IPS-18c (cell line): ENCODE measurements around the gene PRPF19.

Source experiments
- H3K4me3 ChIP-seq: 2 replicates; pipeline ENCODE4 v1.7.0; 2013; ENCODE audit warnings: low read depth, mild to moderate bottlenecking, low read length, moderate library complexity; ENCODE audit not compliant: insufficient read depth
- H3K9me3 ChIP-seq: one replicate; pipeline ENCODE4 v1.6.1; 2013; ENCODE audit warnings: mild to moderate bottlenecking, low read length, moderate library complexity; ENCODE audit not compliant: control insufficient read depth, insufficient read depth

Gene PRPF19

DNA sequence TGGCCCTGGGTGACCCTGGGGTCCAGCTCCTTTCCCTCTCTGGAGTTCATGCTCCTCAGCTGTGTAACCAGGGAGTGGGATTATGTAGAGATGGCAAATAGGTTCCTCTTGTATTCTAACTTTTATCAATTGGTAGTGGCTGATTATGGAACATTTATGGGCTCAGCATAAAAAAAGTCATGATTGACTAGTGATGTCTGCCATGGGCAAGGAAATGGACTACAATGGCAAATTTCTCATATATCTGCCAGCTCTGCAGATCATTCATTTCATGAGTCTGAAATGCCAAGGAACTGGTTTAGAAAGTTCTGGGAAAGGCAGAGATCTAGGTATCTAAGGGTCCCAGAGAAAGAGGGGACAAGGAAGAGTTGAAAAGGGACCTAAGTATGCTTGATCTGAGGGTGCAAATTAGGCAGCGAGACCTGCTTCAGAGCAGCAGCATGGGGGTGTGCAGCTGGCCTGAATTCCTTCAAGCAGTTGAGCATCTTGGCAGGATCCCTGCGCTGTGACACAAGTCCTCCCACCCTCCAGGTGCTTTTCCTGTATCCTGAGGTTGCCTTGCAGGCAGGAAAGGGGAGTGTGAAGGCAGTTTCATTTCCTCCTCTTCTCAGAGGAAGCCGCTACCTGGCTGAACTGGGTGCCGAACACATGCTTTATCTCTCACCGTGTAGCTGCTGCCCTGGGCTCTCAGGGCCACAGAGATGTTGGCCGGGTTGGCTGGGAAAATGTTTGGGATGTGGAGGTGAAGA is 35.2 kb upstream of the PRPF19 start:
- H3K4me3 ChIP-seq = no peak overlapping the region
- H3K9me3 ChIP-seq = no peaks in the 10 kb centered on the region

- H3K9me3 ChIP-seq = no peaks in the 10 kb centered on the region
- H3K4me3 ChIP-seq = no peak overlapping the region
These were observed 33.5 kb upstream of the PRPF19 start for GRCh38 chr11:60939855-60940254.

GRCh38 chr11:60939301-60939700 is 32.9 kb upstream of the PRPF19 start:
- H3K4me3 ChIP-seq = no peak overlapping the region
- no peaks in the 10 kb centered on the region for H3K9me3 ChIP-seq

- Histone ChIP-seq H3K9me3 (no peaks in the 10 kb centered on the region), H3K4me3 (no peak overlapping the region)
These were observed 32.1 kb upstream of the PRPF19 start for GRCh38 chr11:60938500-60938899.

GRCh38 chr11:60937811-60938210 is 31.4 kb upstream of the PRPF19 start:
- Histone ChIP-seq H3K9me3 (no peaks in the 10 kb centered on the region), H3K4me3 (no peak overlapping the region)

GRCh38 chr11:60937144-60937527 is 30.8 kb upstream of the PRPF19 start:
- H3K4me3 ChIP-seq = no peak overlapping the region
- no peaks in the 10 kb centered on the region for H3K9me3 ChIP-seq

GRCh38 chr11:60936467-60937143 is 30.2 kb upstream of the PRPF19 start:
- no peaks in the 10 kb centered on the region for H3K9me3 ChIP-seq
- no peak overlapping the region for H3K4me3 ChIP-seq

- Histone ChIP-seq H3K4me3 (no peak overlapping the region), H3K9me3 (no peaks in the 10 kb centered on the region)
These were observed 29.5 kb upstream of the PRPF19 start for GRCh38 chr11:60935676-60936442.

DNA sequence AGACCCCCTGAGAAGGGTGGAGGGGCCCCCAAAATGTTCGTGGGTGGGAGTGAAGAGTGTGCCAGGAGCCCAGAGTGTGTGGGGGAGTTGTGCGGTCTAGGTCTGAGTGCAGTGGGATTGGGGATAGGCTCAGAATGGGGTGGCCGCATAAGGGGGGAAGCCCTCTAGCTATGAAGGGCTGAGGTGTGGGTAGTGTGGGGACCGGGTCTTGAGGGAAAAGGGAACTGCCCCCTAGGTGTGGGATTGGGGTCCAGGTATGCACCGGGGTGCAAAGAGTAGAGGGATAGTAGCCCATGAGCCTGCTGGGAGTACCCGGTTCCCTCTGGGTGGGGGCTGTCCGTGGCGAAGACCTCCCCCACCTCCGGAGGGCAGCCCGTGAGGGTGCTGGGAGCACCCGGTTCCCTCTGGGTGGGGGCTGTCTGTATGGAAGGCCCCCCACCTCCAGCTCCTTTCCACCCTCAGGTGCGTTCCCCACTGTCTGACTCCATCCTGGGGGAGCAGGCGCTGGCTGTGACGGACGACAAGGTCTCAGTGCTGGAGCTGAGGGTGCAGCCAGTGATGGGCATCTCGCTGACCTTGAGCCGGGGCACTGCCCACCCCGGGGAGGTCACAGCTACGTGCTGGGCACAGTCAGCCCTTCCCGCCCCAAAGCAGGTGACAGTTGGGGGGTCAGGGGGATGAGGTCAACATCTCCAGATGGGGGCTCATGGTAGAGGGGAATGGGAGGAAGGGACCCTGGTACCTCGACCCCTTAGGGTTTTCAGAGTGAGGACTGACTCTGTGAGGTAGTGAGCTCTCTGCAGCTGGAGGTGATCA is 28.6 kb upstream of the PRPF19 start:
- no peak overlapping the region for H3K4me3 ChIP-seq
- H3K9me3 ChIP-seq = no peaks in the 10 kb centered on the region

- H3K4me3 ChIP-seq = no peak overlapping the region
These were observed 27.9 kb upstream of the PRPF19 start for GRCh38 chr11:60934124-60934789.

DNA sequence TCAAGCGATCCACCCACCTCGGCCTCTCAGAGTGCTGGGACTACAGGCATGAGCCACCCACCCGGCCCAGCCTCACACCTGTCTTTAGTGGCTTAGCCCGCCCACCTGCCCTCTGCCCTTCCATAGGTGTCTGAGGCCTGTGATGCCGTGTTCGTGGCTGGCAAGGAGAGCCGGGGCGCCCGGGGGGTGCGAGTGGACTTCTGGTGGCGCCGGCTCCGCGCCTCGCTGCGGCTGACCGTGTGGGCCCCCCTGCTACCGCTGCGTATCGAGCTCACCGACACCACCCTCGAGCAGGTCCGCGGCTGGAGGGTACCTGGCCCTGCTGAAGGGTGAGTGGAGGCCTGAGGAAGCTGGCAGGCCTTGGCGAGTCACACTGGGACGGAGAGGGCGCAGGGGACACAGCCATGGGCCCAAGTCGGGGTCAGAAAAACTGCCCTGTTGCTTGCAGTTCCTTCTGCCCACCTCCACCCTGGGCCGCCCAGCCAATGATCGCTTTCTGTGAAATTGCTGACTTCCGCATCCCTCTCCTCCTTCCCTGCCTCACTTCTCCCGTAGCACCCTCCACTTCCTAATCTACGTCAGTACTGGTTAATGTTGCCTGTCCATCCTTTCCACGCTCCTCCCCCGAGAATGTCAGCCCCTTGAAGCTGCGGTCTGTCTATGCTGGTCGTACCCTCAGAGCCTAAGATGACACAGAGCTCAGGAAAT is 27.2 kb upstream of the PRPF19 start:
- Histone ChIP-seq H3K9me3 (no peaks in the 10 kb centered on the region), H3K4me3 (no peak overlapping the region)

More at GRCh38 chr11:60934124-60934789, 27.9 kb upstream of the PRPF19 start:
- no peaks in the 10 kb centered on the region for H3K9me3 ChIP-seq

- Histone ChIP-seq H3K9me3 (no peaks in the 10 kb centered on the region), H3K4me3 (no peak overlapping the region)
These were observed 26.4 kb upstream of the PRPF19 start for GRCh38 chr11:60932605-60933356.

- no peak overlapping the region for H3K4me3 ChIP-seq
These were observed 25.5 kb upstream of the PRPF19 start for GRCh38 chr11:60931917-60932316.

DNA sequence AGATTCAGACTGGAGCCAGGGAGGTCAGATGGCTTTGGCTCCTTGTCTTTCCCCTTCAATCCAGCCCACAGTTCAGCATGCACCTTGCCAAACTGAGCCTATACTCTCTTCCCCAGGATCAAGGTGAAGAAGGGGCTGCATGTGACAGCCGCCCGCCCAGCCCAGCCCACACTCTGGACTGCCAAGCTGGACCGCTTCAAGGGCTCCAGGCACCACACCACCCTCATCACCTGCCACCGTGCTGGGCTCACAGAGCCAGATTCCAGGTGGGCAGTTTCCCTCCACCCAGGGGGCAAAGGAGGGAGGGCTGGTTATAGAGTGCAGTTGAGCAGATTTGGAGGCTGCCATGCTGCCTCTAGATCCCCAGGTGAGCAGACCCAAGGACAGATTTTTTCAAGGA is 24.0 kb upstream of the PRPF19 start:
- H3K9me3 ChIP-seq = no peaks in the 10 kb centered on the region
- no peak overlapping the region for H3K4me3 ChIP-seq

More at GRCh38 chr11:60931917-60932316, 25.5 kb upstream of the PRPF19 start:
- H3K9me3 ChIP-seq = no peaks in the 10 kb centered on the region

GRCh38 chr11:60929764-60930163 is 23.4 kb upstream of the PRPF19 start:
- Histone ChIP-seq H3K4me3 (no peak overlapping the region), H3K9me3 (no peaks in the 10 kb centered on the region)
